ENCODE results near the gene RAB40A. TPM values are rescaled to one million over a fixed set of nuclear protein-coding genes. Genes with fewer than 3 reads are reported as not detected.

Gene RAB40A
- total and polyA plus RNA-seq, 9 of the 15 experiments (the other 6 are each of a cell fraction or from before 2014, with no cell fraction given): 0.07 to 0.15 (median 0.10) TPM; not detected in 3

DNA sequence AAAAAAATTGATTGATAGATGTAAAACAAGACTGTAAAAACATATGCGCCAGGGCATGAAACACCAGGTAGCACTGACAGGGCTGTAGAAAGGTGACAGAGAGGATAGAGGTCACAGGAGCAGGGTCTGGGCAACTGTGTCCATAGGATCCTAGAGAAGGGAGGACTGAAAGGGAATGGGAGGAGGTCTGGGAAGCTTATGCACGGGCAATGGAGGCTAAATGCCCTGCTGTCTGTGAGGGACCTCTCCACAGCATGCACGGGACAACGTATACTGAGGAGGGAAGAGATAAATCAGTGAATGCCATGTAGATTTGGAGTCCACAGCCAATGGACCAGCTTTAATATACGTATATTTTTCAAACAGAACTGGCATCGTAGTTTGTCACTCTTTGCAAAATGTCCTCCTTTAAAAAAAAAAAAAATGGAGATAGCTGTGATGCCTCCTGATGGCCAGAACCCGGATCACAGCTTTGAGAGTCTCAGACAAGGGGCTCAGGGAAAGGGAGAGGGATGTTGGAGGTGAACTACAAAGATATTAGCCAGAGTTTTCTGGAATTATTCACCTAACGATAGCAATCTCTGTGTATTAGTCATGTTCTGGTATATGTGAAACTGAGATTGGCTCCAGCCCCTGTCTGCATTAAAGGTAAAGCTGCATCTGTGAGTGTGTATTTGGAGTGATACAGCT is 16.0 kb downstream of the RAB40A start:
- DNase-seq (ENCODE audit: extremely low read depth in 1 of 4, low spot score in 3 of 4) (no peak), FAIRE-seq (no peak), ATAC-seq (no peak)
- Histone ChIP-seq H3K36me3 (ENCODE audit: control insufficient read depth, insufficient read depth, low read length) (no peaks in the 10 kb centered on the region), H4K20me1 (replicated peaks; ENCODE audit: control insufficient read depth, insufficient read depth, low read length) (no peaks in the 10 kb centered on the region), H3K4me2 (ENCODE audit: insufficient read depth, low read length) (no peak overlapping the region), H2AFZ (ENCODE audit: low read depth, low read length) (no peak overlapping the region), H3K27ac (ENCODE audit: extremely low read depth, low read depth, low read length) (no peak overlapping the region), H3K4me3 (no peak overlapping the region), H3K9me1 (ENCODE audit: control insufficient read depth, insufficient read depth, low read length) (peaks cover 3% of the 10 kb centered on the region), H3K9me3 (replicated peaks; ENCODE audit: control insufficient read depth, insufficient read depth, low read depth, low read length) (no peaks in the 10 kb centered on the region), H3K79me2 (ENCODE audit: control insufficient read depth, insufficient read depth, low read length) (no peaks in the 10 kb centered on the region), H3K4me1 (replicated peaks in 1 of 2; ENCODE audit: control insufficient read depth in 2 of 2, insufficient read depth in 2 of 2, low read length in 2 of 2) (no peaks in the 10 kb centered on the region), H3K9ac (ENCODE audit: insufficient read depth in 1 of 2, low read depth in 2 of 2, low read length in 2 of 2) (no peak overlapping the region), H3K27me3 (ENCODE audit: control insufficient read depth in 2 of 2, insufficient read depth in 2 of 2, low read length in 2 of 2) (no peaks in the 10 kb centered on the region; a peak in 1 of 5 replicates)
- CTCF ChIA-PET (ENCODE audit: low intra/inter-chr PET ratio): no interaction called here
- intact Hi-C loops (cut with micrococcal nuclease): no loop called here
- in situ Hi-C loops (cut with MboI): no loop called here
- POLR2A ChIA-PET: no interaction called here
- TF ChIP-seq, protein P1, sequence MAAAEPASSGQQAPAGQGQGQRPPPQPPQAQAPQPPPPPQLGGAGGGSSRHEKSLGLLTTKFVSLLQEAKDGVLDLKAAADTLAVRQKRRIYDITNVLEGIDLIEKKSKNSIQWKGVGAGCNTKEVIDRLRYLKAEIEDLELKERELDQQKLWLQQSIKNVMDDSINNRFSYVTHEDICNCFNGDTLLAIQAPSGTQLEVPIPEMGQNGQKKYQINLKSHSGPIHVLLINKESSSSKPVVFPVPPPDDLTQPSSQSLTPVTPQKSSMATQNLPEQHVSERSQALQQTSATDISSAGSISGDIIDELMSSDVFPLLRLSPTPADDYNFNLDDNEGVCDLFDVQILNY (CRISPR knock-in tag; IDR thresholded peaks at IDR 0.05): no peak
- no TSS peak for BruUV-seq (replicated peaks)
- 2% methylated on average over 6 of the region's 8 CpGs for WGBS (ENCODE audit: insufficient coverage, low coverage, missing lambda C conversion rate)

DNA sequence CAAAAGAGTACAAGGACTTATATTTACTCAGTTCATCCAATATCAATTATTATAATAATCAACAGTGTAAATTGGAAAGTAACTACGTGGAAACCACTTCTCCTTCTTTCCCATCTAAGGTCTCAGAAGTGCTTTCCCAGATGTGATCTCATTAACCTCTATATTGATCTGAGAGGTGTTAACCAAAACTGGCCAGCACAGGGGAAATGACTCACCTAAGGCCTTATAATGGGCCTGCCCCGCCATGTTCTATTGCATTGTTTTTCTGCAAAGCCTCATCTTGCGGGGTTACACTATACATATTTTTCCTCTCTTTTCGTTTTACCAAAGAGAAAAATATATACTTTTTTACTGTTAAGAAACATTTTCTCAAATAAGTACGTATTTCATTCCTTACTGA is 20.5 kb downstream of the RAB40A start:
- ChIA-PET POLR2A (no interaction called here), CTCF (ENCODE audit: low intra/inter-chr PET ratio) (no interaction called here)
- H3K9ac ChIP-seq (ENCODE audit: insufficient read depth in 1 of 2, low read depth in 2 of 2, low read length in 2 of 2): no peak overlapping the region
- FAIRE-seq (no peak), ATAC-seq (no peak), DNase-seq (ENCODE audit: extremely low read depth in 1 of 4, low spot score in 3 of 4) (no peak)
- H3K27ac ChIP-seq (ENCODE audit: extremely low read depth, low read depth, low read length): no peak overlapping the region
- H4K20me1 ChIP-seq (replicated peaks; ENCODE audit: control insufficient read depth, insufficient read depth, low read length): no peaks in the 10 kb centered on the region
- in situ Hi-C loops (cut with MboI) (no loop called here), intact Hi-C loops (cut with micrococcal nuclease) (no loop called here)
- H3K4me1 ChIP-seq (replicated peaks in 1 of 2; ENCODE audit: control insufficient read depth in 2 of 2, insufficient read depth in 2 of 2, low read length in 2 of 2): no peaks in the 10 kb centered on the region
- H3K9me3 ChIP-seq (replicated peaks; ENCODE audit: control insufficient read depth, insufficient read depth, low read depth, low read length): no peaks in the 10 kb centered on the region
- no peaks in the 10 kb centered on the region for H3K27me3 ChIP-seq (ENCODE audit: control insufficient read depth in 2 of 2, insufficient read depth in 2 of 2, low read length in 2 of 2)
- WGBS (ENCODE audit: insufficient coverage, low coverage, missing lambda C conversion rate): 25% methylated on average over 4 of the region's 5 CpGs
- BruUV-seq (replicated peaks): no TSS peak
- H3K4me2 ChIP-seq (ENCODE audit: insufficient read depth, low read length): no peak overlapping the region
- H3K4me3 ChIP-seq: no peak overlapping the region
- no peaks in the 10 kb centered on the region for H3K36me3 ChIP-seq (ENCODE audit: control insufficient read depth, insufficient read depth, low read length)
- H3K9me1 ChIP-seq (ENCODE audit: control insufficient read depth, insufficient read depth, low read length): no peaks in the 10 kb centered on the region
- H2AFZ ChIP-seq (ENCODE audit: low read depth, low read length): no peak overlapping the region
- no peaks in the 10 kb centered on the region for H3K79me2 ChIP-seq (ENCODE audit: control insufficient read depth, insufficient read depth, low read length)
- TF ChIP-seq NR2F6 (CRISPR knock-in tag; IDR thresholded peaks at IDR 0.05) (no peak), XRCC5 (IDR thresholded peaks at IDR 0.05; ENCODE audit: low read depth, low read length) (no peak), HDAC3 (IDR thresholded peaks at IDR 0.05; ENCODE audit: borderline replicate concordance, partially characterized antibody) (no peak), MYNN (IDR thresholded peaks at IDR 0.05) (no peak), MYNN (CRISPR knock-in tag; IDR thresholded peaks at IDR 0.05) (no peak), ZBTB7A (IDR thresholded peaks at IDR 0.05; ENCODE audit: borderline replicate concordance, control insufficient read depth, low read depth, low read length) (no peak), ETV1 (tag; conservative IDR thresholded peaks at IDR 0.05; ENCODE audit: low read depth) (no peak), MYBL2 (IDR thresholded peaks at IDR 0.05; ENCODE audit: low read depth) (no peak), MYBL2 (CRISPR knock-in tag; IDR thresholded peaks at IDR 0.05; ENCODE audit: borderline replicate concordance) (no peak)
- TF ChIP-seq, protein P2, sequence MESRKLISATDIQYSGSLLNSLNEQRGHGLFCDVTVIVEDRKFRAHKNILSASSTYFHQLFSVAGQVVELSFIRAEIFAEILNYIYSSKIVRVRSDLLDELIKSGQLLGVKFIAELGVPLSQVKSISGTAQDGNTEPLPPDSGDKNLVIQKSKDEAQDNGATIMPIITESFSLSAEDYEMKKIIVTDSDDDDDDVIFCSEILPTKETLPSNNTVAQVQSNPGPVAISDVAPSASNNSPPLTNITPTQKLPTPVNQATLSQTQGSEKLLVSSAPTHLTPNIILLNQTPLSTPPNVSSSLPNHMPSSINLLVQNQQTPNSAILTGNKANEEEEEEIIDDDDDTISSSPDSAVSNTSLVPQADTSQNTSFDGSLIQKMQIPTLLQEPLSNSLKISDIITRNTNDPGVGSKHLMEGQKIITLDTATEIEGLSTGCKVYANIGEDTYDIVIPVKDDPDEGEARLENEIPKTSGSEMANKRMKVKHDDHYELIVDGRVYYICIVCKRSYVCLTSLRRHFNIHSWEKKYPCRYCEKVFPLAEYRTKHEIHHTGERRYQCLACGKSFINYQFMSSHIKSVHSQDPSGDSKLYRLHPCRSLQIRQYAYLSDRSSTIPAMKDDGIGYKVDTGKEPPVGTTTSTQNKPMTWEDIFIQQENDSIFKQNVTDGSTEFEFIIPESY (CRISPR knock-in tag; IDR thresholded peaks at IDR 0.05): no peak

Data from K562 (cell line).